Gastroesophageal sphincter (tissue), 3 donors: ENCODE measurements around the gene FARSA.

Source experiments
- EP300 ChIP-seq: sonication (generic); formaldehyde crosslinking; IDR thresholded peaks from one replicate; pipeline ENCODE4 v1.6.1; 2017; ENCODE audit warnings: antibody characterized with exemption, mild to moderate bottlenecking
- POLR2A ChIP-seq, 2 donors: fragments of 450-650 bp; IDR thresholded peaks; one replicate each; pipeline ENCODE4 v1.6.1; 2017; ENCODE audit warnings: antibody characterized with exemption in 2 of 2, mild to moderate bottlenecking in 2 of 2, moderate library complexity in 1 of 2
- TF ChIP-seq, protein P1 (sequence below), 4 experiments: fragments of 200-600 bp in 2 of 4; fragments of 450-650 bp in 2 of 4; sonication (generic) in 1 of 4; IDR thresholded peaks; one replicate each; pipeline ENCODE4 v1.5.1; 2017 to 2019; ENCODE audit warnings: antibody characterized with exemption in 4 of 4, mild to moderate bottlenecking in 2 of 4, moderate library complexity in 2 of 4

DNA sequence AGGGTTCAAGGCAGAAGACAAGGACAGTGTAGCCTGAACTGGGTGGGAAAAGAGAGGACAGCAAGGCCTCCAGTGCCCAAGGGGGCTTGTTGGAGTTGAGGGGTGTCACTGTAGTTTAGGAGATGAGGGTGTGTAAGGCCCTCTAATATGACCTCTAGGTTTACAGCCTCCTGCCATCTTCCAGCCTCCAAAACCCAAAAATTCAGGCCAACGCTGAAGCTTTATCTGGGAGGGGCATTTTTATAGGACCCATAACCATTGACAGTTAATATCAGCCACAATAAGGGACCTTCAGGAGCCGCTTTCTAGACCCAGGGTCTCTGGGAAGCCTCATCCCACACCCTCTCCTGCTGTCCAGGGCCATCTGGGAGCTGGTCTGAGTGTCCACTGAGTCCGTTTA lies 49.3 kb downstream of the FARSA start:
- TF ChIP-seq, protein P1, sequence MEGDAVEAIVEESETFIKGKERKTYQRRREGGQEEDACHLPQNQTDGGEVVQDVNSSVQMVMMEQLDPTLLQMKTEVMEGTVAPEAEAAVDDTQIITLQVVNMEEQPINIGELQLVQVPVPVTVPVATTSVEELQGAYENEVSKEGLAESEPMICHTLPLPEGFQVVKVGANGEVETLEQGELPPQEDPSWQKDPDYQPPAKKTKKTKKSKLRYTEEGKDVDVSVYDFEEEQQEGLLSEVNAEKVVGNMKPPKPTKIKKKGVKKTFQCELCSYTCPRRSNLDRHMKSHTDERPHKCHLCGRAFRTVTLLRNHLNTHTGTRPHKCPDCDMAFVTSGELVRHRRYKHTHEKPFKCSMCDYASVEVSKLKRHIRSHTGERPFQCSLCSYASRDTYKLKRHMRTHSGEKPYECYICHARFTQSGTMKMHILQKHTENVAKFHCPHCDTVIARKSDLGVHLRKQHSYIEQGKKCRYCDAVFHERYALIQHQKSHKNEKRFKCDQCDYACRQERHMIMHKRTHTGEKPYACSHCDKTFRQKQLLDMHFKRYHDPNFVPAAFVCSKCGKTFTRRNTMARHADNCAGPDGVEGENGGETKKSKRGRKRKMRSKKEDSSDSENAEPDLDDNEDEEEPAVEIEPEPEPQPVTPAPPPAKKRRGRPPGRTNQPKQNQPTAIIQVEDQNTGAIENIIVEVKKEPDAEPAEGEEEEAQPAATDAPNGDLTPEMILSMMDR (IDR thresholded peaks at IDR 0.05): no peak
- TF ChIP-seq POLR2A (IDR thresholded peaks at IDR 0.05) (no peak), EP300 (no peak)
